ENCODE results near the gene ARL15.

The ARL15 gene

DNA sequence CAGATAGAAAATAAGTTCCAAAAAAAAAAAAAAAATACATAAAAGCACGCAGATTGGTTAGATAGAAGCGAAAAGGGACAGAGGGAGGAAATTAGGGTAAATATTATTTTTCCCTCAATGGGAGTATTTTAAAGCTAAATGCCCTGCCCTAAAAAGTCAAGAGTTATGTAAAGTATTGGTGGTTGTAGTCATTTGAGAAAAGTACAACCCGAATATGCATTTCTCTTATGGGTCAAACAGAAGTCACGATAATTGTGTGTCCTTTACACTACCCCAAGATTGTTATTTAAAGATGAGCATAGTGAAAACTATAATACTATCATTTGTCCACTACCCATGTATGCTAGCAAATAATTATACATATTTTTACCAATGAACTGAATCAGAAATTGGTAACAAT lies 381.2 kb downstream of the ARL15 start:
- TF ChIP-seq POLR2AphosphoS5 (IDR thresholded peaks at IDR 0.05; ENCODE audit: low read depth), result no peak
- no peak for TF ChIP-seq SPI1 (IDR thresholded peaks at IDR 0.05; ENCODE audit: borderline replicate concordance, low read depth)
- TF ChIP-seq GABPA (IDR thresholded peaks at IDR 0.05; ENCODE audit: low read depth), result no peak
- TF ChIP-seq, protein P1, sequence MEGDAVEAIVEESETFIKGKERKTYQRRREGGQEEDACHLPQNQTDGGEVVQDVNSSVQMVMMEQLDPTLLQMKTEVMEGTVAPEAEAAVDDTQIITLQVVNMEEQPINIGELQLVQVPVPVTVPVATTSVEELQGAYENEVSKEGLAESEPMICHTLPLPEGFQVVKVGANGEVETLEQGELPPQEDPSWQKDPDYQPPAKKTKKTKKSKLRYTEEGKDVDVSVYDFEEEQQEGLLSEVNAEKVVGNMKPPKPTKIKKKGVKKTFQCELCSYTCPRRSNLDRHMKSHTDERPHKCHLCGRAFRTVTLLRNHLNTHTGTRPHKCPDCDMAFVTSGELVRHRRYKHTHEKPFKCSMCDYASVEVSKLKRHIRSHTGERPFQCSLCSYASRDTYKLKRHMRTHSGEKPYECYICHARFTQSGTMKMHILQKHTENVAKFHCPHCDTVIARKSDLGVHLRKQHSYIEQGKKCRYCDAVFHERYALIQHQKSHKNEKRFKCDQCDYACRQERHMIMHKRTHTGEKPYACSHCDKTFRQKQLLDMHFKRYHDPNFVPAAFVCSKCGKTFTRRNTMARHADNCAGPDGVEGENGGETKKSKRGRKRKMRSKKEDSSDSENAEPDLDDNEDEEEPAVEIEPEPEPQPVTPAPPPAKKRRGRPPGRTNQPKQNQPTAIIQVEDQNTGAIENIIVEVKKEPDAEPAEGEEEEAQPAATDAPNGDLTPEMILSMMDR (IDR thresholded peaks at IDR 0.05; ENCODE audit: insufficient read depth, low read length), result no peak
- TF ChIP-seq, protein P2, sequence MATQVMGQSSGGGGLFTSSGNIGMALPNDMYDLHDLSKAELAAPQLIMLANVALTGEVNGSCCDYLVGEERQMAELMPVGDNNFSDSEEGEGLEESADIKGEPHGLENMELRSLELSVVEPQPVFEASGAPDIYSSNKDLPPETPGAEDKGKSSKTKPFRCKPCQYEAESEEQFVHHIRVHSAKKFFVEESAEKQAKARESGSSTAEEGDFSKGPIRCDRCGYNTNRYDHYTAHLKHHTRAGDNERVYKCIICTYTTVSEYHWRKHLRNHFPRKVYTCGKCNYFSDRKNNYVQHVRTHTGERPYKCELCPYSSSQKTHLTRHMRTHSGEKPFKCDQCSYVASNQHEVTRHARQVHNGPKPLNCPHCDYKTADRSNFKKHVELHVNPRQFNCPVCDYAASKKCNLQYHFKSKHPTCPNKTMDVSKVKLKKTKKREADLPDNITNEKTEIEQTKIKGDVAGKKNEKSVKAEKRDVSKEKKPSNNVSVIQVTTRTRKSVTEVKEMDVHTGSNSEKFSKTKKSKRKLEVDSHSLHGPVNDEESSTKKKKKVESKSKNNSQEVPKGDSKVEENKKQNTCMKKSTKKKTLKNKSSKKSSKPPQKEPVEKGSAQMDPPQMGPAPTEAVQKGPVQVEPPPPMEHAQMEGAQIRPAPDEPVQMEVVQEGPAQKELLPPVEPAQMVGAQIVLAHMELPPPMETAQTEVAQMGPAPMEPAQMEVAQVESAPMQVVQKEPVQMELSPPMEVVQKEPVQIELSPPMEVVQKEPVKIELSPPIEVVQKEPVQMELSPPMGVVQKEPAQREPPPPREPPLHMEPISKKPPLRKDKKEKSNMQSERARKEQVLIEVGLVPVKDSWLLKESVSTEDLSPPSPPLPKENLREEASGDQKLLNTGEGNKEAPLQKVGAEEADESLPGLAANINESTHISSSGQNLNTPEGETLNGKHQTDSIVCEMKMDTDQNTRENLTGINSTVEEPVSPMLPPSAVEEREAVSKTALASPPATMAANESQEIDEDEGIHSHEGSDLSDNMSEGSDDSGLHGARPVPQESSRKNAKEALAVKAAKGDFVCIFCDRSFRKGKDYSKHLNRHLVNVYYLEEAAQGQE (IDR thresholded peaks at IDR 0.05; ENCODE audit: insufficient replicate concordance, low read depth), result no peak
- Histone ChIP-seq H3K4me3 (replicated peaks; ENCODE audit: insufficient read depth, low read length) (no peak overlapping the region), H3K27ac (replicated peaks) (no peak overlapping the region), H3K27me3 (ENCODE audit: insufficient read depth, poor library complexity, severe bottlenecking) (no peaks in the 10 kb centered on the region)
- no peak for DNase-seq (ENCODE audit: low read depth in 1 of 2, low spot score in 1 of 2)

DNA sequence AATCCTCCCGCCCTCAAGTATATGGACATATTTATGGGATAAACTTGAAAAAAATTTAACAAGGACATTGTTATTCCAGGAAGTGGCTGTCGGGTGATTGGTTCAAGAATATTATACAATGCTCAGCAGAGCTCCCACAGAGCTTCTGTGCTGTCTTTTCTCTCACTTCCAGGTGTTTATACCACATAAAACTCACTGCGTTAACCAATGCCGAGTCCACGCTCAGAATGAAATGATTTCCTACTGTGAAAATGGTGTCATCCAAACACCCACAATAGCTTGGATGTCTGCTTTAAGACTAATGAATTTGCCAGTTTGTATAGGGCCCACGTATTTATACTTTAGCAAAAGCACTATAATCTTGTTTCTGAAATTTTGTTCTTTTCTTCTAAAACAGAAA lies 381.7 kb downstream of the ARL15 start:
- Histone ChIP-seq H3K27ac (replicated peaks) (no peak overlapping the region), H3K4me3 (replicated peaks; ENCODE audit: insufficient read depth, low read length) (no peak overlapping the region), H3K27me3 (ENCODE audit: insufficient read depth, poor library complexity, severe bottlenecking) (no peaks in the 10 kb centered on the region)
- TF ChIP-seq, protein P2 (IDR thresholded peaks at IDR 0.05; ENCODE audit: insufficient replicate concordance, low read depth), result no peak
- TF ChIP-seq SPI1 (IDR thresholded peaks at IDR 0.05; ENCODE audit: borderline replicate concordance, low read depth) (no peak), POLR2AphosphoS5 (IDR thresholded peaks at IDR 0.05; ENCODE audit: low read depth) (no peak), GABPA (IDR thresholded peaks at IDR 0.05; ENCODE audit: low read depth) (no peak)
- TF ChIP-seq, protein P1 (IDR thresholded peaks at IDR 0.05; ENCODE audit: insufficient read depth, low read length), result no peak
- DNase-seq (ENCODE audit: low read depth in 1 of 2, low spot score in 1 of 2), result no peak

DNA sequence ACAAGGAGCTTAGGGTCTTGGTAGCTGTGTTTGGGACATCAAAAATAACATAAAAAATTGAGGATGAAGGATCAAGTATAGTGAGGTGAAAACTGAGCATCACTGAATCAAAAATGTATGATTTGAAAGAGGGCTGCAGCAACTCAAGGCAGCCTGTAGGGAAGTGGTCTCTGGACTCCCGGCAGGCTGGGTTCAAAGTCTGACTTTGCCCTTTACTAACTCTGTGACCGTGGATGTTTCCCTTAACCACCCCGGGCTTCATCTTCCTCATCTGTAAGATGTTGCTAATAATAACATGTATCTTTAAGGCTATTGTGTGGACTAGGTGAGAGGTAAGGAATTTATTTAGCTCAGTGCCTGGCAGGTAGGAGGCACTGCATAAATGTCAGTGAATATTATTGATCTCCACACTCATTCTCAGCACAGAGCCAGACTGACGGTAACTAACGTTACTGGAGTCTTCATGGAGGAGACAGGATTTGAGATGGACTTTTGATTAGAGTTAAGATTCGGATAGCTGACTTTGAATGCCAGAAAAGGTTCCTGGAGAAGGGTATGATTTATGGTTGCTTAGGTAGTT lies 382.6 kb downstream of the ARL15 start:
- TF ChIP-seq, protein P1 (IDR thresholded peaks at IDR 0.05; ENCODE audit: insufficient read depth, low read length), result no peak
- TF ChIP-seq SPI1 (IDR thresholded peaks at IDR 0.05; ENCODE audit: borderline replicate concordance, low read depth) (no peak), POLR2AphosphoS5 (IDR thresholded peaks at IDR 0.05; ENCODE audit: low read depth) (no peak)
- no peak overlapping the region for H3K4me3 ChIP-seq (replicated peaks; ENCODE audit: insufficient read depth, low read length)
- no peaks in the 10 kb centered on the region for H3K27me3 ChIP-seq (ENCODE audit: insufficient read depth, poor library complexity, severe bottlenecking)
- no peak for DNase-seq (ENCODE audit: low read depth in 1 of 2, low spot score in 1 of 2)
- no peak overlapping the region for H3K27ac ChIP-seq (replicated peaks)

DNA sequence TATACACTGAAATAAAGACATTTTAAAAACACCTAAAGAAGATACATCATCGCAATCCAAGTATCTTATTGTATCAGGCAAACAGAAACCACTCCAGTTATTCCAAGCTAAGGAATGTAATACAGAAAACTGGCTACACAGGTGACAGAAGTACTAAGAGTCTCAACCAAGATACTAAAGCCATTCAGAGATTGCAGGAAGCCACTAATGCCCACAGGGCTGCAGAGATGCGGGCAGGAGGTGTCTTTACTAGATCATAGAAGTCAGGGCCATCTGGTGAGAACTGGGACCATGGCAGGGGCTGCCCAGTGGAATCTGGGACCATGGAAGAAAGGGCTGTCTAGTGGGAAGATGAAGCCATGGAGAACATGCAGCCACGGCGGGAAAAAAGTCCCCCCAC lies 384.3 kb downstream of the ARL15 start:
- no peaks in the 10 kb centered on the region for H3K27me3 ChIP-seq (ENCODE audit: insufficient read depth, poor library complexity, severe bottlenecking)
- no peak for DNase-seq (ENCODE audit: low read depth in 1 of 2, low spot score in 1 of 2)
- TF ChIP-seq, protein P2 (IDR thresholded peaks at IDR 0.05; ENCODE audit: insufficient replicate concordance, low read depth), result no peak
- TF ChIP-seq, protein P1 (IDR thresholded peaks at IDR 0.05; ENCODE audit: insufficient read depth, low read length), result no peak
- TF ChIP-seq POLR2AphosphoS5 (IDR thresholded peaks at IDR 0.05; ENCODE audit: low read depth), result no peak
- TF ChIP-seq SPI1 (IDR thresholded peaks at IDR 0.05; ENCODE audit: borderline replicate concordance, low read depth), result no peak
- TF ChIP-seq GABPA (IDR thresholded peaks at IDR 0.05; ENCODE audit: low read depth), result no peak
- H3K27ac ChIP-seq (replicated peaks), result no peak overlapping the region
- H3K4me3 ChIP-seq (replicated peaks; ENCODE audit: insufficient read depth, low read length), result no peak overlapping the region
